ENCODE results near the gene RBM18.

The RBM18 gene

GRCh38 chr9:122264360-122265148, at the start of gene RBM18, which contains the start of gene MRRF:
Gene RBM18 (minus strand): TSS chr9:122264840. CDS start chr9:122261492, 3,348 bp downstream.
Gene MRRF (plus strand): TSS chr9:122264882. CDS start chr9:122270892, 6,010 bp downstream.
- DNase-seq: peak; percentile 91 to 92

- DNase-seq: no peak
These were observed 49.5 kb upstream of the RBM18 start for GRCh38 chr9:122314165-122314564.

GRCh38 chr9:122309861-122310260, 45.2 kb upstream of the RBM18 start:
- DNase-seq: no peak

GRCh38 chr9:122307925-122308324, 43.3 kb upstream of the RBM18 start:
- no peak for DNase-seq

GRCh38 chr9:122307061-122307460, 42.4 kb upstream of the RBM18 start:
- no peak for DNase-seq

GRCh38 chr9:122302237-122303093, 37.8 kb upstream of the RBM18 start:
- DNase-seq: no peak

GRCh38 chr9:122297512-122297911, 32.9 kb upstream of the RBM18 start:
- DNase-seq: no peak

- DNase-seq: no peak
These were observed 29.9 kb upstream of the RBM18 start for GRCh38 chr9:122294531-122294930.

- DNase-seq: no peak
These were observed 26.8 kb upstream of the RBM18 start for GRCh38 chr9:122291458-122291857.

GRCh38 chr9:122287214-122287720, 22.6 kb upstream of the RBM18 start:
- no peak for DNase-seq

- no peak for DNase-seq
These were observed 22.1 kb upstream of the RBM18 start for GRCh38 chr9:122286764-122287163.

GRCh38 chr9:122281368-122281767, 16.7 kb upstream of the RBM18 start:
- DNase-seq: no peak

GRCh38 chr9:122277285-122277897, 12.8 kb upstream of the RBM18 start:
- no peak for DNase-seq

GRCh38 chr9:122276096-122276495, 11.5 kb upstream of the RBM18 start:
- DNase-seq: no peak

- DNase-seq: no peak
These were observed 9.4 kb upstream of the RBM18 start for GRCh38 chr9:122274055-122274454.

- peak in 1 of 2 donors; percentile 15 for DNase-seq
These were observed 3.6 kb upstream of the RBM18 start for GRCh38 chr9:122268041-122268814.

GRCh38 chr9:122265149-122265915, 692 bp upstream of the RBM18 start:
- DNase-seq: peak; percentile 51 to 69

- DNase-seq: peak in 1 of 2 donors; percentile 1
These were observed 816 bp downstream of the RBM18 start for GRCh38 chr9:122263699-122264349.

GRCh38 chr9:122262073-122262472, 2.6 kb downstream of the RBM18 start:
- DNase-seq: no peak

- DNase-seq: no peak
These were observed 3.2 kb downstream of the RBM18 start for GRCh38 chr9:122261469-122261881.

- DNase-seq: no peak
These were observed 5.7 kb downstream of the RBM18 start for GRCh38 chr9:122258886-122259415.
